Fibroblast of skin of left quadriceps (primary cell): Measurements from ENCODE around the gene GPR61.

ENCODE experiments used
- DNase-seq, 2 experiments: peaks; one replicate each; pipeline ENCODE4 v3.0.0-alpha.2; 2013; ENCODE audit warnings: low read depth in 2 of 2

Gene GPR61

DNA sequence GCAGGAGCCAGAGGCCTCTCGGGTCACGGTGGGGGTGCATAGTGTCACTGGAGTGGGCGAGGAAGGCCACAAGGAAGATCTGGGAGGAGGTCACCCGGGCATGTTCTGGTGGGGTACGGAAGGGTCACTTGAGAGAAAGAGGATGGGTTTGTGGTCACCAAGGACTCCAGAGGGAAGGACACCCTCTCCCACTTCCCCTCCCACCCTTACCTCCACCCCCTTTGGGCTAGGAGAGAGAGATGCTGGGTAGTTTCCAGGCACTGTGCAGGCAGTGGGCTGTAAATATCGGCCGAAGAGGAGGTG lies 30.8 kb upstream of the GPR61 start:
- DNase-seq = no peak

DNA sequence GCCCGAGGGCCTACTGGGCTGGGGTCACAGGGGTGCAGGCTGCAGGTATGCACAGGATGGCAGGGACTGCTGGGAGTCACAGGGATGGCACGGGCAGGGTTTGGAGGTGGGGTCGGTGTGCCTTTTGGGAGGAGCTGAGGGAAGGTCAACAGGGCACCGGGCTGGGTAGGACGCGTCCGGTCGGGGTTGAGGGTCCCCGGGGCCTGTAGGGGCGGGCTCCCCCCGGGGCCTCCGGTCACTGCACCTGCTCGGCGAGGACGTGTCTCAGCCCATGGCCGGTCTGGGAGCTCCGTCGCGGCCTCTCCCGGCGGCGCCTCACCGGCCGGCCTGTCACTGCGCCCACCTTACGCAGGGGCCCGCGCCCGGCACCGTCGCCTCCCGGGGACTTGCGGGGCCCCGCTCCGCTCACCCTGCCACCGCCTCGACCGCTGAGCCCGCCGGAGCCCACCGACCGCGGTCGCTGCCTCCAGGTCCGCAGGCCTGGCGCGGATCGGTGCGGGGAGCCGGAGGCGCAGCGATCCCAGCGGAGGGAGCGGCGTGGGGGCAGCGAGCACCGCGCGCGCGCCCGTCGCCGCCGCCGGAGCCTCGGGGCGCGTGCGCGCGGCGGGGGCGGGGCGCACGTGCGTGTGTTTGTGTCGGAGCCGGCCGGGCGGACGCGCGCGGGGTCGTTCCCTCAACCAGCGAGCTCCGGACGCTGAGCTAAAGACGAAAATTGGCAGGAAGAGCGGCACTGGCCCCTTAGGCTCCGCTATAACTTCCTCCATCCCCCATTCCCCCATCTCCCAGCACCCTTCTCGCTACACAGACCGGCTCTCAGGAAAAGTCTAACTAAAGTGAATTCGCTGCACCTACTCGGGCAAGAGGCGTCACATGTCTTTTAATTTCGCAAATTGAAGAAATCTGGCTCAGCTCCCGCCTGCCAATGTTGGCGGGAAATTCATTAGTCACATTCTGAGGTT lies 30.2 kb upstream of the GPR61 start, which contains the start of gene AMIGO1:
AMIGO1 (minus strand) TSS at position 552 of the 959 bp plus-strand sequence. CDS start 815 bp downstream, outside the sequence.
- no peak for DNase-seq

- DNase-seq = no peak
Observed at GRCh38 chr1:109513110-109513710, 26.5 kb upstream of the GPR61 start.

- DNase-seq = no peak
Observed at GRCh38 chr1:109514846-109515245, 24.8 kb upstream of the GPR61 start.

GRCh38 chr1:109516872-109517271 lies 22.8 kb upstream of the GPR61 start:
- DNase-seq = peak in 1 of 2 experiments; percentile 31

- DNase-seq = no peak
Observed at GRCh38 chr1:109517337-109517736, 22.3 kb upstream of the GPR61 start.

DNA sequence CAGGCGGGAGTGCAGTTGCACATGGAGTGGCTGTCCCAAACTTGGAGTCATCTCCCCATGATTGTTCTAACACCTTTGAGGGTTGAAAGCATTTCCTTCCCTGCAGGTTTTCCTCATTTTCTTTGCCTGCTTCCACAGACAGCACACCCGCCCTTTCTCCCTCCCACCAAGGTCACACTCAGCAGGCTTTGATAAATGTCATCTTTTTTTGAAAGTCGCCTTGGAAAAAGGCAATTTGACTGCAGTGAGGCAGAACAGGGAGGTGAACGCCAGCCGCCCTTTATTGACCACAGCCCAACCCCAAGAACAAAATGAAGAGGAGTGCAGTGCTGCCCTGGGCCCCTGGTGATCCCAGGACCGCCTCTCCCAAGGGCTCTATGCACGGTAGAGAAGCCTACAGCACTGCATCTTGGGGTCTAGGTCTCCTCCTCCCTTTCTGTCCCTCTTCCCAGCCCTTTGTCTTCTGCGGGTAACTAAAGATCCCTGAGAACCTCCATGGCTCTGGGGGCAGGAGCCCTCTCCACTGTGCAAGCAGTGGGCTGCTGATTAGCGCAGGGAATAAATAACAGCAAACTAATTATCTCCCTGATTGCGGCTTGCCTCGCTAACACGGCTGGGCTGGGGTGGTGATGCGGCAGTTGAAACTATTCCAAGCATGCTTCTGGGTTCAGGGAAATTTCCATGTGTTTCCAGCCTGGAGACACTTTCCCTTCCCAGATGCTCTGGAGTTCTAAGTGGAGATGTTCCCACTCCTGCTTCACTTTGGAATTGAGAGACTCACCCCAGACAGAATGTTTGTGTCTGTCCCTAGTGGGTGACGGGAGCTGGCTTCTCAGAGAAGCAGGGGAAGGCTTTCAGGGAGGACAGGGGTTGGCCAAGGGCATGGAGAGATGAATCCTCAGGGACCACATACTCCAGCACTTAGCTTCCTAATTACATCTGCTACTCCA lies 18.4 kb upstream of the GPR61 start:
- DNase-seq = no peak

DNA sequence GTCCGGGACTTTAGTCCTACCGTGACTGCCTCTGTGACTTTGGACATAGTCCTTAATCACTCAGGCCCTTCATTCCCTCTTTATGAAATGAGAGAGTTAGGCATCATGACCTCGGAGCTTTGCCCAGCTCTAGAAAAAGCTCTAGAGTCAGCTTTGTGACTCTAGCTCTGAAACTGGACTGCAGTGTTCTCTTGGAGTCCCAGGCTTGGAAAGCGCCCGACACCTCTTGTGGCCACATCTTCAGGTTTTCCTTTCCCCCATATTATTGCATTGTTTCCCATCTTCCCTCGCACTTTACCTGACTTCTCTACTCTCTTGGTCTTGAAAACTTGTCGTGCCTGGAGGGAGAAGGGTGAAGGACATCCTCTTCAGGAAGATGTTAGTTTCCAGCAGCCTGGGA lies 17.6 kb upstream of the GPR61 start:
- DNase-seq = no peak

GRCh38 chr1:109523706-109524105 lies 16.0 kb upstream of the GPR61 start:
- DNase-seq = no peak

DNA sequence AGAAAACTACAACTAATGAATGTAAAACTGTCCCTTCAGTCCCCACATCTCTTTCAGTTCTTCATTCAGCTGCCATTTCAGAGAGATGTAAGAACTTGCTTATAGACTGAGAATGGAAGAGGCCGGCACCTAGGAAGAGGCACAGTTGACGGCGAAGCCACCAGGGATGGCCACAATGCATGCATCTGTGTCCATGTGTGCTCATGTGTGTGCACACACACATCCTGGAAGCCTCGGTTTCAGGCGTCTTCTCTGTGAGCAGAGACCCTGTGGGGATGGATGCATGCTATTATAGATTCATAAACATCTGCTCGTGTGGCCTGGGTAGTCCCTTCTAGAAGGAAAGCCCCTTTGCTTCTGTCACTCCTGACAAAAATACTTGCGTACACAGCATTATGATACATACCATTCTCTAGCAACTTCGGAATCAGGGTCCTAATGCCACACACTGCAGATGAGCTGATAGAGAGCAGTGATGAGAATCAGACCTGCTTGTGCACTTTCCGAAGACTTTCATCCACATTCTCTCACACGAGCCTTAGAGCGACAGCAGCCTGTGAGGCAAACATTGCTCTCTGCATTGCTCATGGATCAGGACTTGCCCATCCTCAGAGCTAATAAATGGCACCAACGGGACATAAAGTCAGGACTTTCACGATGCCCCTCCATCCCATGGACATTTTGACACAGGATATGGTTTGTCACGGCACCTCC lies 12.4 kb upstream of the GPR61 start:
- no peak for DNase-seq

DNA sequence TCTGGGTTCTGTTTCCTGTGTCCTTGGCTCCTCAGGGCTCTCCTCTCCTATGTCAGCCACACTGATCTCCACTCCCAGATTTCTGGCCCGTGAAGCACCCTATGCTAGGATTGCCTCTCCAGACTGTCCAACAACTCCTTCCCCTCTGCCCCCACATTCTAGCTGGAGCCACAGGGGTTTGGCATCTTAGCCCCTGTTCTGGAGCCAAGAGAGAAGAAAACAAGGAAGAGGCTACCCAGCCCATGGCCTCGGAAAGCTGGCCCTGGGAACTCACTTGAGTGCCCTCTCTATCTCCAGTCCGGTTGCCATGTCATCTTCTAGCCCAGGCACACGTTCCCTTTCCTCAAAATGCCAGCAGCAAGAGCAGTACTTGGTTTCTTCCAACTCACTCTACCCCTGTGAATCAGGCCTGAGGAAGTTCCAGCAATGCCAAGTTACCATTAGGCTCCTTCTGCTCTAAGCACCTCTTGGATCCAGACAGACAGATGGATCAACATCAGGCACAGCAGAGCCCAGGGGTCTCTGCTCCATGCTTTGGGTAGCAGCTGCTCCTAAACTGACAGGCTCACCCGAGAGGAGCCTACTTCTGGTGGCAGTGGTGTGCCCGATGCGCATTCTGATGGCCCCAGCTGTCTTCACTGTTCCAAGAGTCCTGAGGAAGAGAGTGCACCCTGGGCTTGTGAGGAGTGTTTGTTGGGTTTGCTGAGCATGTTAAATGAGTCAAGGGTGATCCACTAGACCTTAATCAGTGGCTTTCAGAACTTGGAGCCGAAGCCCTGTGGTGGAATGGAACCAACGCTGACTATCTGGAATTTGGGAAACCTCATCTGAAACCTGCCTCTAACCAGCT lies 11.6 kb upstream of the GPR61 start:
- DNase-seq = no peak

DNA sequence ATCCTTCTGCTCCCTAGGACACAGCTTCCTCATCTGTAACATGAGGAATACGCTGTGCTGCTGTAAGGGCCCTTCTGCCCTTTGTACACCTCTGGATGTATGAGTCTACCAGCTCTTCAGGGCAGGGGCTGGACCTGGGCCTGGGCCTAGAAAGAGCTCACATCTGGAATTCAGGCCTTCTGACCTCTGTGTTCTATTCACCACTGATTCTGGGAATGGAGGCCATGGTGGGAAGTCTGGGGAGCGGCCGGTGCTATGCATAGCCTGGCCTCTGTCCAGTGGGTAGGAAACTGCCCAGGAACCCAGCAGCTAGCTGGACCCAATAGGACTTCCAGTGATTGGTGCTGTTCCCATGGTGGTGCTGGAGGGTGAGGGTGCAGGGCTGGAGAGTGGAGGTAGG lies 11.0 kb upstream of the GPR61 start:
- DNase-seq = no peak

- no peak for DNase-seq
Observed at GRCh38 chr1:109529881-109530456, 9.7 kb upstream of the GPR61 start.

DNA sequence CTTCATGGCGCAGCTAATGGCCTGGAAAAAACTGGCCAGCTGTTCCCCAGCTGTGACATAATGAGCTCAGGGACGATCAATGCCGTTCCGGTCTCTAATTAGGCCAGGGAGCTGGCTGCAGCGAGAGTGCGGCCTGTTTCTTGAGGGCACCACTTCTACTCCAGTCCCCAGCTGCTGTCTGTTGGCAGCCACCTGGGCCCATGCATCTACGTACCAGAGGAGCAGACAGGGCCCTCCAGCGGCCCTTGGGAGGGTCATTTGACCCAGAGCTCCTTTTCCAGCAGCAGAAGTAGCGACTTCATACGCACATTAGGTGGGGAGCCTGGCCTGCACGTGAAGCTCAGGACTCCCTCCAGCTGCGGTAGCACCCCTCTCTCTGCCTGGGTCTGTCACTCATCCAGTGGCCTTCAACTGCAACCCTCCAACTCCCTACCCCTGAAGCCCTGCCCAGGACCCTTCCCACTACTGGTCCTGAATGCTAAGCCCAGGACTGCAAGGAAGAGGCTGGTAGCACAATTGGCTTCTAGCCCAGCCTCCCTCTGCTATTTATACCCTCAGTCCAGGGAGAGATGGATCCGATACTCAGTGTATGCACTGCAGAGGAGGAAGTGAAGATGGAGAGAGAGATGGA lies 9.1 kb upstream of the GPR61 start:
- DNase-seq = no peak

DNA sequence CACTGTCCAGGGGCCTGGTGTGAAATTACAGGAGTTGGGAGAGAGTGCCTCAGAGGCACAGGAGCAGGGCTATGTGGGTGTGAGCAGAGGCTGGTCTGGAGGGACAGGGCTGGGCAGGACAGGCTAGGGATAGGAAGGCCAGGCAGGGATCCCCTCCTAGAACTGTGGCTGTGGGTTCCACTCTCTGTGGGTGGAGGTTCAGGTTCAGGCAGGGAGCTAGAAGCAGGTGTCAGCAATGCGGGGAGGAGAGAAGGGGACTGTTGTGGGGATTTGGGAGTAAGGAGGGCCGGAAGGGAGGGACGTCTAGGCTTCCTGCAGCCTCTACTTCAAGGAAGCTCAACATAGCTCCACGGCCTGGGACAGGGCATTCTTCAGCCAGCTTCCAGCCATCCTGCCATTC lies 8.3 kb upstream of the GPR61 start:
- DNase-seq = no peak

- DNase-seq = no peak
Observed at GRCh38 chr1:109531826-109532364, 7.8 kb upstream of the GPR61 start.

- peak; percentile 42 to 47 for DNase-seq
Observed at GRCh38 chr1:109532365-109533136, 7.1 kb upstream of the GPR61 start.

GRCh38 chr1:109534307-109534858 lies 5.3 kb upstream of the GPR61 start:
- no peak for DNase-seq
